HFF-Myc (cell line): ENCODE results near the gene IMMP2L.

Source experiments
- DNase-seq: peaks from one replicate; pipeline ENCODE4 v3.0.0-alpha.2; 2011; ENCODE audit warnings: low read depth; ENCODE audit errors: extremely low read depth
- H3K4me3 ChIP-seq: replicated peaks from 2 replicates; pipeline ENCODE4 v1.5.1; 2011; ENCODE audit warnings: low read depth, mild to moderate bottlenecking, control low read depth, low read length
- TF ChIP-seq, protein P1 (sequence below): IDR thresholded peaks from 2 replicates; pipeline ENCODE4 v1.5.1; 2012; ENCODE audit warnings: mild to moderate bottlenecking, low read depth, low read length, control low read depth; ENCODE audit errors: missing control alignments

Gene IMMP2L

DNA sequence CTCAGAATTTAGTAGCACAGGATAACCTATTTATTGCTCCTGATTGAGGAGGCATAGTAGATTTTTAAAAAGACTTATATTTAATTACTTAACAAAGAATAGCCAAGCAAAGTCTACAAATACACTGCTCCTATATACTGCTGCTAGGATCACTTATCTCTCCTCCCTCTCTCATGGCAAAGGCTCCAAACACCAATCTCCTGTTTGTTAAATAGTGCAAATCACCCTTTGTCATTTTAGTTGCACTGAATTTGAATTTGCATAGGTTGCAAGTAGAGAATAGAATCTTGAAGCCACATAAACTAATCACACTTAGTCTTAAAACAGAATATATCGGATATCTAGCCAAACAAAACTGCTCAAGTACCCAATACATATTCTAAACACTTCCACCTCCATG is 690.4 kb downstream of the IMMP2L start:
- TF ChIP-seq, protein P1, sequence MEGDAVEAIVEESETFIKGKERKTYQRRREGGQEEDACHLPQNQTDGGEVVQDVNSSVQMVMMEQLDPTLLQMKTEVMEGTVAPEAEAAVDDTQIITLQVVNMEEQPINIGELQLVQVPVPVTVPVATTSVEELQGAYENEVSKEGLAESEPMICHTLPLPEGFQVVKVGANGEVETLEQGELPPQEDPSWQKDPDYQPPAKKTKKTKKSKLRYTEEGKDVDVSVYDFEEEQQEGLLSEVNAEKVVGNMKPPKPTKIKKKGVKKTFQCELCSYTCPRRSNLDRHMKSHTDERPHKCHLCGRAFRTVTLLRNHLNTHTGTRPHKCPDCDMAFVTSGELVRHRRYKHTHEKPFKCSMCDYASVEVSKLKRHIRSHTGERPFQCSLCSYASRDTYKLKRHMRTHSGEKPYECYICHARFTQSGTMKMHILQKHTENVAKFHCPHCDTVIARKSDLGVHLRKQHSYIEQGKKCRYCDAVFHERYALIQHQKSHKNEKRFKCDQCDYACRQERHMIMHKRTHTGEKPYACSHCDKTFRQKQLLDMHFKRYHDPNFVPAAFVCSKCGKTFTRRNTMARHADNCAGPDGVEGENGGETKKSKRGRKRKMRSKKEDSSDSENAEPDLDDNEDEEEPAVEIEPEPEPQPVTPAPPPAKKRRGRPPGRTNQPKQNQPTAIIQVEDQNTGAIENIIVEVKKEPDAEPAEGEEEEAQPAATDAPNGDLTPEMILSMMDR: no peak
- no peak for DNase-seq

DNA sequence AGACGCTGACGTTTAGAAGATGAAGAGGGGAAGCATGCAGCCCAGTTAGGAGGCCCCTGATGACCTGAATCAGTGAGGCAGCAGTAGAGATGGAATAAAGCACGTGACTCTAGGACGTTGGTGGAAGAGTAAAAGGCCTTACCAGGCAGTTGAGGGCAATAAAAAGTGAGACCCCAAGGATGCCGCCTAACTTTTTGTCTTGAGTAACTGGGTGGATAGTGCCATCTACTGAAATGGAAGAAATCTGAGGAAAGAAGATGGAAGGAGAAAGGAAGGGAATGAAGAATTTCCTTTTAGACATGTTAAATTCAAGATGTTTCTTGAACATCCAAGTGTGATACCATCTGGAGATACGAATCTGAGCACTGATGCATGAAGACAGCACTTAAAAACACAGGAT is 691.4 kb downstream of the IMMP2L start:
- DNase-seq: no peak
- TF ChIP-seq, protein P1: no peak
- H3K4me3 ChIP-seq: no peak overlapping the region

More for the DNA sequence above, 690.4 kb downstream of the IMMP2L start:
- H3K4me3 ChIP-seq: no peak overlapping the region

DNA sequence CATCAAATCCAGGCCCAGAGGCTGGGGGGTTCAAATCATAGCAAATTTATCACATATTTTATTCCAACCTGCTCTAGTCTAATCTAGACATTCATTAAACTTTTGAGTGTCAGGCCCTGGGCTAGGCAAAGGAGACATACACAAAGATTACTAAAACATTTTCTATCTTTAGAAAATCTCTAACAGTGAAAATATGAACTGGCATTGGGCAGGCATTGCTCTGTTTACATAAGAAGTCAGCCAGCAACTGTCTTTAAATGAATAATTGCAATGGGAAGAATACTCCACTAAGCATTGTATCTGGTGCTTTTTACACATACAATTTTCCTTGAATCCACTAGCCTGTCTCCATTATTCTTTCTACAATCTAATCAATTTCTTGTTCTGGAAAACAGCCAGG is 693.8 kb downstream of the IMMP2L start:
- DNase-seq: no peak

DNA sequence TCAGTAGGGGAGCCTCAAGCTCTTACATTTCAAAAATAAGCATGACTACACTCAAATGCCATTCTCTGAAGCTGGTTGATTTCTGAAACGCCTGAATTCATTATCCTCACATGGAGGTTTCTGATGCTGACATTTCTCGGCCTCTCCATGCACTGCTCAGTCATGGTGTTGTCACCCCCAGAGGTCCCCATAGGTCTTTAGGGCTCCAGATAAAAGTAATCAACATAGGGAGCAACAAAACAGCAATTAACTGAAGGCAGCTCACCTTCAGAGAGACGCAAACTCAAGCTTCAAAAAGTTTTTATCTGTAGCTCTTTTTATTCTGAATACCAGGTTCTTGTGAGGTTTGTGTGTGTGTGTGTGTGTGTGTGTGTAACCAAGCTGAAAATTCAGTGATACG is 694.5 kb downstream of the IMMP2L start:
- DNase-seq: no peak
- TF ChIP-seq, protein P1: no peak
- H3K4me3 ChIP-seq: no peak overlapping the region

More for the DNA sequence above, 693.8 kb downstream of the IMMP2L start:
- TF ChIP-seq, protein P1: no peak
- no peak overlapping the region for H3K4me3 ChIP-seq

DNA sequence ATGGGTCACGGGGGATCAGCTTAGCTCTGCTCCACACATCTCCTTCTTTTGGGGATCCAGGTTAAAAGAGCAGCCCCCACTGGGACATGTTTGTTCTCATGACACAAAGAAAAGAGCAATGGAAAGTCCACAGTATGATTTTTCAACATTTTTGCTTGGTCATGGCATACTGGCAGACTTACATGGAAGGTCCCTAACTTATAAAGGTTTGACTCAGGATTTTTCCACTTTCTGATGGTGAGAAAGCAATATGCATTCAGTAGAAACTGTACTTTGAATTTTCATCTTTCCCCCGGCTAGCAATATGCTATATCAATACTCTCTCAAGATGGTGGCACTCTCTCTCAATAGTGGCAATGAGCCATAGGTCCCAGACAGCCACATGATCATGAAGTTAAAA is 699.0 kb downstream of the IMMP2L start:
- no peak for DNase-seq
- TF ChIP-seq, protein P1: no peak
- no peak overlapping the region for H3K4me3 ChIP-seq

DNA sequence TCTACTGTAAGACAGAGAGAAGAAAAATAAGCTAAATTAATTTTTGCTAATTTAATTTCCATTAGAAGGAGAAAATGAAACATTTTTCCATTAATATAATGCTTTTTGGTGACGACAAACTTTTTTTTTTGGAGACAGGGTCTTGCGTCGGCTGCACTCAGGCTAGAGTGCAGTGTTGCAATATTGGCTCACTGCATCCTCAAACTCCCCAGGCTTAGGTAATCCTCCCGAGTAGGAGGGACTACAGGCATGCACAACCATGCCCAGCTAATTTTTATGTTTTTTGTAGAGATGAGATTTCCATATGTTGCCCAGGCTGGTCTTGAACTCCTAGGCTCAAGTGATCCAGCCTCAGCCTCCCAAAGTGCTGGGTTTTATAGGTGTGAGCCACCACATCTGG is 701.1 kb downstream of the IMMP2L start:
- TF ChIP-seq, protein P1: no peak
- H3K4me3 ChIP-seq: no peak overlapping the region
- DNase-seq: no peak

DNA sequence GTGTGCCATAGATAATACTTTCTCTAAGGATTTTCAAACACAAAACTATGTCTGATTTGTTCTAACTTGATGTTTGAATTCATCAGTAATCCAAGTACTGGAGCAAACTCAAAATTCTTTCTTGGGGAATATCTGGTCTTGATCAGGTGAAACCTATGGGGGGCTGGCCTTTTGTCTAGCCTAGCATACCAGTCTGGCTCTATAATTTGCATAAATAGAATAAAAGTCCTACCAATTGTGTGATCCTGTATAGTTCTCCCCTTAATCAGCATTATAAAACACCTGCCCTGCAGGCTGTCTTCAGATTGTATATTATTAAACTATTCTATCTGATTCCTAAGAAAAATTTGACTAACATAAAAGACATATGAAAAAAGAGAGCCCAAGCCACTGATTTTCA is 705.2 kb downstream of the IMMP2L start:
- TF ChIP-seq, protein P1: no peak
- DNase-seq: no peak
- H3K4me3 ChIP-seq: no peak overlapping the region
